H9 (cell line): ENCODE results near the gene SPDYC. TPM values are rescaled to one million over a fixed set of nuclear protein-coding genes. Genes with fewer than 3 reads are reported as not detected.
A peak's percentile ranks its signal among the peaks of the same experiment; 100 is the strongest.

Experiments used
- DNase-seq: peaks from one replicate; pipeline ENCODE4 v3.0.0-alpha.2; 2017
- H2AFZ ChIP-seq: one replicate; pipeline ENCODE4 v1.6.1; 2013; ENCODE audit warnings: mild to moderate bottlenecking, low read length, control low read depth, moderate library complexity
- H2AK5ac ChIP-seq: 2 replicates; pipeline ENCODE4 v1.6.1; 2013; ENCODE audit warnings: low read length, control low read depth, mixed read lengths; ENCODE audit not compliant: insufficient read length
- H2BK120ac ChIP-seq: one replicate; pipeline ENCODE4 v1.6.1; 2013; ENCODE audit warnings: low read depth, mild to moderate bottlenecking, low read length, control low read depth, inconsistent platforms; ENCODE audit not compliant: poor library complexity, severe bottlenecking
- H2BK12ac ChIP-seq: 2 replicates; pipeline ENCODE4 v1.6.1; 2013; ENCODE audit warnings: low read length, control low read depth, mixed read lengths, low read depth; ENCODE audit not compliant: insufficient read length
- H2BK15ac ChIP-seq: 2 replicates; pipeline ENCODE4 v1.6.1; 2013; ENCODE audit warnings: low read depth, low read length, control low read depth
- H2BK20ac ChIP-seq: one replicate; pipeline ENCODE4 v1.6.1; 2013; ENCODE audit warnings: low read depth, mild to moderate bottlenecking, low read length, control low read depth, inconsistent platforms; ENCODE audit not compliant: poor library complexity, severe bottlenecking
- H2BK5ac ChIP-seq: 2 replicates; pipeline ENCODE4 v1.6.1; 2013; ENCODE audit warnings: low read length, control low read depth, mixed read lengths; ENCODE audit not compliant: insufficient read length
- H3K14ac ChIP-seq: 2 replicates; pipeline ENCODE4 v1.6.1; 2013; ENCODE audit warnings: low read length, control low read depth; ENCODE audit not compliant: insufficient read depth
- H3K18ac ChIP-seq: 2 replicates; pipeline ENCODE4 v1.6.1; 2013; ENCODE audit warnings: low read depth, mild to moderate bottlenecking, mixed read lengths, low read length, control low read depth; ENCODE audit not compliant: insufficient read length
- H3K23ac ChIP-seq: 2 replicates; pipeline ENCODE4 v1.6.1; 2013; ENCODE audit warnings: low read length, control low read depth, mixed read lengths, low read depth; ENCODE audit not compliant: insufficient read length
- H3K23me2 ChIP-seq: 2 replicates; pipeline ENCODE4 v1.6.1; 2013; ENCODE audit warnings: low read depth, mild to moderate bottlenecking, mixed read lengths, low read length, control low read depth; ENCODE audit not compliant: insufficient read length, poor library complexity, severe bottlenecking
- H3K27ac ChIP-seq: 2 replicates; pipeline ENCODE4 v1.5.1; 2013; ENCODE audit warnings: low read length, control low read depth, mixed read lengths, low read depth; ENCODE audit not compliant: insufficient read length
- H3K27me3 ChIP-seq: 2 replicates; pipeline ENCODE4 v1.6.1; 2013; ENCODE audit warnings: low read length, control low read depth, inconsistent platforms; ENCODE audit not compliant: insufficient read depth
- H3K4ac ChIP-seq: 2 replicates; pipeline ENCODE4 v1.6.1; 2013; ENCODE audit warnings: low read depth, mild to moderate bottlenecking, control low read depth, inconsistent platforms, low read length, moderate library complexity
- H3K4me1 ChIP-seq: 2 replicates; pipeline ENCODE4 v1.6.1; 2013; ENCODE audit warnings: low read length, control low read depth, inconsistent platforms; ENCODE audit not compliant: insufficient read depth
- H3K4me2 ChIP-seq: 2 replicates; pipeline ENCODE4 v1.6.1; 2013; ENCODE audit warnings: low read length, control low read depth, mixed read lengths; ENCODE audit not compliant: insufficient read length, insufficient read depth
- H3K56ac ChIP-seq: 2 replicates; pipeline ENCODE4 v1.6.1; 2013; ENCODE audit warnings: low read depth, mild to moderate bottlenecking, mixed read lengths, low read length, control low read depth; ENCODE audit not compliant: insufficient read length
- H3K79me1 ChIP-seq: 2 replicates; pipeline ENCODE4 v1.6.1; 2013; ENCODE audit warnings: low read depth, mild to moderate bottlenecking, moderate library complexity, low read length, control low read depth, inconsistent platforms; ENCODE audit not compliant: insufficient read depth, poor library complexity, severe bottlenecking
- H3K79me2 ChIP-seq: 2 replicates; pipeline ENCODE4 v1.6.1; 2013; ENCODE audit warnings: low read length, control low read depth, inconsistent platforms; ENCODE audit not compliant: insufficient read depth
- H3K9ac ChIP-seq: 2 replicates; pipeline ENCODE4 v1.6.1; 2013; ENCODE audit warnings: low read length, control low read depth, mixed read lengths; ENCODE audit not compliant: insufficient read length; ENCODE audit errors: extremely low read depth
- H3K9me3 ChIP-seq: one replicate; pipeline ENCODE4 v1.6.1; 2013; ENCODE audit warnings: low read depth, low read length, inconsistent platforms; ENCODE audit not compliant: control insufficient read depth
- H3T11ph ChIP-seq: one replicate; pipeline ENCODE4 v1.6.1; 2013; ENCODE audit warnings: mild to moderate bottlenecking, low read length, control low read depth, inconsistent platforms
- H4K20me1 ChIP-seq: one replicate; pipeline ENCODE4 v1.6.1; 2013; ENCODE audit not compliant: control insufficient read depth, insufficient read length, insufficient read depth
- H4K5ac ChIP-seq: 2 replicates; pipeline ENCODE4 v1.6.1; 2013; ENCODE audit warnings: low read depth, mild to moderate bottlenecking, mixed read lengths, low read length, control low read depth; ENCODE audit not compliant: insufficient read length
- H4K8ac ChIP-seq: replicated peaks from 2 replicates; pipeline ENCODE4 v1.6.1; 2013; ENCODE audit warnings: low read length, control low read depth, mixed read lengths, low read depth; ENCODE audit not compliant: insufficient read length
- H4K91ac ChIP-seq: 2 replicates; pipeline ENCODE4 v1.6.1; 2013; ENCODE audit warnings: low read depth, mild to moderate bottlenecking, moderate library complexity, mixed read lengths, low read length, control low read depth; ENCODE audit not compliant: insufficient read length
- H3K27ac Mint-ChIP-seq, 3 experiments: 2 replicates in 2 of 3; 3 replicates in 1 of 3; pipeline ENCODE4 v1.8.0; 2020 to 2021; ENCODE audit warnings: mixed read lengths in 3 of 3, mild to moderate bottlenecking in 1 of 3, moderate library complexity in 1 of 3
- H3K27me3 Mint-ChIP-seq: 2 replicates; pipeline ENCODE4 v1.8.0; 2021; ENCODE audit warnings: low read depth, mild to moderate bottlenecking, moderate library complexity, mixed read lengths
- H3K36me3 Mint-ChIP-seq, 3 experiments: 2 replicates in 2 of 3; 3 replicates in 1 of 3; pipeline ENCODE4 v1.8.0; 2020 to 2021; ENCODE audit warnings: low read depth in 3 of 3, mixed read lengths in 3 of 3; ENCODE audit not compliant: insufficient read depth in 1 of 3
- H3K4me1 Mint-ChIP-seq, 2 experiments: 2 replicates each; pipeline ENCODE4 v1.8.0; 2020; ENCODE audit warnings: mixed read lengths in 2 of 2
- H3K4me3 Mint-ChIP-seq, 2 experiments: 2 replicates in 1 of 2; 3 replicates in 1 of 2; pipeline ENCODE4 v1.8.0; 2020 to 2021; ENCODE audit warnings: mild to moderate bottlenecking in 2 of 2, mixed read lengths in 2 of 2, moderate library complexity in 1 of 2
- H3K9me3 Mint-ChIP-seq, 2 experiments: 2 replicates in 1 of 2; 3 replicates in 1 of 2; pipeline ENCODE4 v1.8.0; 2020; ENCODE audit warnings: mild to moderate bottlenecking in 2 of 2, mixed read lengths in 2 of 2, moderate library complexity in 1 of 2
- WGBS: extraction: QIAGEN DNeasy Blood & Tissue Kit; methylation state at CpG from one replicate; pipeline ENCODE4 v1.1.7; 2013; ENCODE audit warnings: missing lambda C conversion rate, low lambda C conversion rate, mixed read lengths; ENCODE audit not compliant: insufficient read length; ENCODE audit errors: extremely low coverage; 5-methylcytosine and 5-hydroxymethylcytosine counted together
- total RNA-seq: library from RNA; stranded (reverse); gene quantifications from 2 replicates; pipeline ENCODE4 v1.2.1, GENCODE V29; 2021
- TF ChIP-seq, protein P1 (sequence below): fragments of 200-600 bp; sonication (generic); conservative IDR thresholded peaks from 3 replicates; pipeline ENCODE4 v1.8.0; 2021; ENCODE audit warnings: antibody characterized with exemption, mild to moderate bottlenecking

SPDYC gene
- total RNA-seq, 1 experiment from 2014 or later = 0.61 TPM

DNA sequence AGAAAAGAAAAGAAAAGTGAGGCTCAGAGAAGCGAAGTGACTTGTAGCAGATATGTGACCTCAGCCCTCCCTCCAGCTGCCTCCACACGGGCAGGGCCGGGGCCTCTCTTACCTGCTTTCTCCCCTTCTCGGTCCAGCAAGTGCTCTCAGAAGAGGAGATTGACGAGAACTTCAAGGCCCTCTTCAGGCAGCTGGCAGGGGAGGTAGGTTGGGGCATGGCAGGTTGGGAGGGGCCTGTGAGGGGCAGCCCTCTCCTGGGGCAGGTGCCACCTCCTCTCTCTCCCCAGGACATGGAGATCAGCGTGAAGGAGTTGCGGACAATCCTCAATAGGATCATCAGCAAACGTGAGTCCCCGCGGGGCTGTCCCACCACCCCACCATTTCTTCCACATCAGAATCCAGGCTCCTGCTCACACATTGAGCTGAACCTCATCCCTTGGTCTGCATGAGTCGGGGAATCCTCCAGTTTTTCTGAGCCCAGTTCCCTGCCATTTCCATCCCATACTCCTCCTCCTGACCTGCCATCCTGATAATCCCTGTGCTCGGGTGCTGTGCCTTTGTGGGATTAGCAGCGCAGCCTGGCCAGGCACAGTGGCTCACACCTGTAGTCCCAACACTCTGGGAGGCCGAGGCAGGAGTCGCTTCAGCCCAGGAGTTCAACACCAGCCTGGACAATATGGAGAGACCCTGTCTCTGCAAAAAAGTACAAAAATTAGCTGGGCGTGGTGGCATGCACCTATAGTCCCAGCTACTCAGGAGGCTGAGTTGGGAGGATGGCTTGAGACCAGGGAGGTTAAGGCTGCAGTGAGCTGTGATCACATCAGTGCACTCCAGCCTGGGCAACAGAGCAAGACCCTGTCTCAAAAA is 38.1 kb downstream of the SPDYC start:
- Mint-ChIP-seq H3K4me3 (no peak overlapping the region), H3K27ac (peak overlapping the region in 2 of 3 experiments; percentile 31 to 74; a peak in 2 of 7 replicates), H3K9me3 (no peaks in the 10 kb centered on the region), H3K36me3 (peaks cover 18 to 70% (median 64%) of the 10 kb centered on the region in 3 experiments; a peak in 6 of 7 replicates), H3K4me1 (peaks cover 23 to 38% of the 10 kb centered on the region in 2 experiments), H3K27me3 (no peaks in the 10 kb centered on the region)
- Histone ChIP-seq H3K18ac (no peak overlapping the region), H3K56ac (no peak overlapping the region), H4K91ac (no peak overlapping the region), H2BK120ac (no peak overlapping the region), H2BK15ac (no peak overlapping the region), H3K9me3 (no peaks in the 10 kb centered on the region), H3T11ph (no peak overlapping the region), H2AFZ (no peak overlapping the region), H3K9ac (no peak overlapping the region), H3K79me2 (no peaks in the 10 kb centered on the region), H4K8ac (no peak overlapping the region), H3K4me2 (no peak overlapping the region), H3K23ac (no peak overlapping the region), H3K79me1 (no peaks in the 10 kb centered on the region), H3K14ac (no peak overlapping the region), H4K5ac (no peak overlapping the region), H3K23me2 (no peaks in the 10 kb centered on the region), H2BK12ac (no peak overlapping the region), H3K27me3 (no peaks in the 10 kb centered on the region), H3K27ac (no peak overlapping the region), H2AK5ac (no peak overlapping the region), H2BK5ac (no peak overlapping the region), H4K20me1 (no peaks in the 10 kb centered on the region), H2BK20ac (no peak overlapping the region), H3K4ac (no peak overlapping the region), H3K4me1 (peaks cover 4% of the 10 kb centered on the region; the same call in 1 of the 2 replicates)
- TF ChIP-seq, protein P1, sequence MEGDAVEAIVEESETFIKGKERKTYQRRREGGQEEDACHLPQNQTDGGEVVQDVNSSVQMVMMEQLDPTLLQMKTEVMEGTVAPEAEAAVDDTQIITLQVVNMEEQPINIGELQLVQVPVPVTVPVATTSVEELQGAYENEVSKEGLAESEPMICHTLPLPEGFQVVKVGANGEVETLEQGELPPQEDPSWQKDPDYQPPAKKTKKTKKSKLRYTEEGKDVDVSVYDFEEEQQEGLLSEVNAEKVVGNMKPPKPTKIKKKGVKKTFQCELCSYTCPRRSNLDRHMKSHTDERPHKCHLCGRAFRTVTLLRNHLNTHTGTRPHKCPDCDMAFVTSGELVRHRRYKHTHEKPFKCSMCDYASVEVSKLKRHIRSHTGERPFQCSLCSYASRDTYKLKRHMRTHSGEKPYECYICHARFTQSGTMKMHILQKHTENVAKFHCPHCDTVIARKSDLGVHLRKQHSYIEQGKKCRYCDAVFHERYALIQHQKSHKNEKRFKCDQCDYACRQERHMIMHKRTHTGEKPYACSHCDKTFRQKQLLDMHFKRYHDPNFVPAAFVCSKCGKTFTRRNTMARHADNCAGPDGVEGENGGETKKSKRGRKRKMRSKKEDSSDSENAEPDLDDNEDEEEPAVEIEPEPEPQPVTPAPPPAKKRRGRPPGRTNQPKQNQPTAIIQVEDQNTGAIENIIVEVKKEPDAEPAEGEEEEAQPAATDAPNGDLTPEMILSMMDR = no peak
- WGBS = no CpG with 5 or more reads among the region's 16 CpGs
- no peak for DNase-seq
